Keratinocyte (primary cell): ENCODE measurements around the gene CTXN1. TPM values are rescaled to one million over a fixed set of nuclear protein-coding genes. Genes with fewer than 3 reads are reported as not detected.

Source experiments
- DNase-seq: peaks from one replicate; pipeline ENCODE4 v3.0.0-alpha.2; 2011; ENCODE audit warnings: low read depth, missing footprints, low spot score
- FAIRE-seq: peaks from 2 replicates; lab custom pipeline; 2011; peaks lifted over from hg19 to GRCh38; lab: Jason Lieb, UNC
- H2AFZ ChIP-seq: 2 replicates; pipeline ENCODE4 v1.6.0; 2012; ENCODE audit warnings: low read length, control low read depth, inconsistent platforms; ENCODE audit not compliant: control insufficient read depth
- H3K27ac ChIP-seq: 2 replicates; pipeline ENCODE4 v1.5.1; 2011; ENCODE audit warnings: low read length; ENCODE audit not compliant: control insufficient read depth, insufficient read depth
- H3K27me3 ChIP-seq: 3 replicates; pipeline ENCODE4 v1.6.0; 2011; ENCODE audit warnings: low read length; ENCODE audit not compliant: control insufficient read depth, insufficient read depth; ENCODE audit errors: extremely low read depth
- H3K36me3 ChIP-seq, 2 experiments: 2 replicates in 1 of 2; 3 replicates in 1 of 2; pipeline ENCODE4 v1.5.1; 2011; ENCODE audit warnings: low read length in 2 of 2, mild to moderate bottlenecking in 1 of 2; ENCODE audit not compliant: control insufficient read depth in 2 of 2, insufficient read depth in 2 of 2; ENCODE audit errors: extremely low read depth in 1 of 2
- H3K4me1 ChIP-seq: 3 replicates; pipeline ENCODE4 v1.5.1; 2011; ENCODE audit warnings: low read length; ENCODE audit not compliant: control insufficient read depth, insufficient read depth; ENCODE audit errors: extremely low read depth
- H3K4me2 ChIP-seq: 3 replicates; pipeline ENCODE4 v1.6.0; 2011; ENCODE audit warnings: low read depth, low read length; ENCODE audit not compliant: control insufficient read depth, insufficient read depth; ENCODE audit errors: extremely low read depth
- H3K4me3 ChIP-seq, 3 experiments: fragments of 200-600 bp in 1 of 3; sonication (generic) in 1 of 3; 2 replicates in 2 of 3; 3 replicates in 1 of 3; pipeline ENCODE4 v1.5.1; 2011 to 2016; ENCODE audit warnings: low read length in 3 of 3, mild to moderate bottlenecking in 3 of 3, control low read depth in 2 of 3, inconsistent platforms in 1 of 3, low read depth in 1 of 3, mixed read lengths in 1 of 3, mixed run types in 1 of 3, moderate library complexity in 1 of 3; ENCODE audit not compliant: control insufficient read depth in 2 of 3, insufficient read depth in 2 of 3; ENCODE audit errors: extremely low read depth in 1 of 3
- H3K79me2 ChIP-seq: 2 replicates; pipeline ENCODE4 v1.6.0; 2012; ENCODE audit warnings: low read length; ENCODE audit not compliant: control insufficient read depth, insufficient read depth
- H3K9ac ChIP-seq: 3 replicates; pipeline ENCODE4 v1.6.0; 2011; ENCODE audit warnings: low read length; ENCODE audit not compliant: control insufficient read depth, insufficient read depth; ENCODE audit errors: extremely low read depth
- H3K9me1 ChIP-seq: 3 replicates; pipeline ENCODE4 v1.6.0; 2011; ENCODE audit warnings: low read length; ENCODE audit not compliant: control insufficient read depth, insufficient read depth; ENCODE audit errors: extremely low read depth
- H3K9me3 ChIP-seq: 2 replicates; pipeline ENCODE4 v1.5.1; 2012; ENCODE audit warnings: low read depth, low read length; ENCODE audit not compliant: control insufficient read depth
- H4K20me1 ChIP-seq: 3 replicates; pipeline ENCODE4 v1.6.0; 2011; ENCODE audit warnings: low read length; ENCODE audit not compliant: control insufficient read depth, insufficient read depth; ENCODE audit errors: extremely low read depth
- CTCF ChIP-seq, 3 experiments: IDR thresholded peaks in 1 of 3; conservative IDR thresholded peaks in 1 of 3; optimal IDR thresholded peaks in 1 of 3; 2 replicates in 2 of 3; 3 replicates in 1 of 3; pipeline versions ENCODE3 to v1.5.1; 2011; ENCODE audit warnings: low read length in 3 of 3, mild to moderate bottlenecking in 3 of 3, moderate library complexity in 2 of 3, control low read depth in 1 of 3, inconsistent platforms in 1 of 3; ENCODE audit not compliant: insufficient read depth in 2 of 3; ENCODE audit errors: extremely low read depth in 1 of 3
- EZH2 ChIP-seq: IDR thresholded peaks from one replicate; pipeline ENCODE4 v1.6.1; 2012; ENCODE audit warnings: inconsistent platforms, mild to moderate bottlenecking, low read length, moderate library complexity
- dilution Hi-C: fragments of 300-500 bp; cut with MboI; formaldehyde crosslinking; loops from one replicate; pipeline ENCODE4 v1.7.0; 2020; ENCODE audit warnings: low sequenced_read_pairs; ENCODE audit not compliant: extremely low pct_ligation_motif_present
- polyA plus RNA-seq, 5 experiments: library from polyadenylated mRNA; depleted of rRNA in 3 of 5; stranded (reverse) in 3 of 5; stranded (forward) in 1 of 5; unstranded in 1 of 5; fragments of >200 nt; gene quantifications; 1 replicate in 1 of 5; 2 replicates in 3 of 5; 3 replicates in 1 of 5; pipeline versions ENCODE4 v1.2.1 to v1.2.3, GENCODE V29; 2011 to 2012; ENCODE audit warnings: missing spikeins in 2 of 5, low read depth in 1 of 5, low replicate concordance in 1 of 5

The CTXN1 gene
- polyA plus RNA-seq, 1 donor (not counting 4 experiments of a cell fraction or from before 2014, with no cell fraction given), result 0.41 TPM

GRCh38 chr19:7921302-7921966 is 4.5 kb downstream of the CTXN1 start:
- DNase-seq, result no peak
- H3K4me1 ChIP-seq, result peaks cover 18% of the 10 kb centered on the region
- peaks cover 15% of the 10 kb centered on the region for H3K27me3 ChIP-seq
- no peaks in the 10 kb centered on the region for H3K9me3 ChIP-seq
- H3K9me1 ChIP-seq, result no peaks in the 10 kb centered on the region
- H2AFZ ChIP-seq, result peak overlapping the region; percentile 68
- dilution Hi-C loops, result no loop called here
- no peak for TF ChIP-seq CTCF (optimal IDR thresholded peaks at IDR 0.05 in 1 of 3, IDR thresholded peaks at IDR 0.05 in 1 of 3, conservative IDR thresholded peaks at IDR 0.05 in 1 of 3; ENCODE audit: extremely low read depth in 1 of 3, insufficient read depth in 2 of 3, low read length in 3 of 3)
- FAIRE-seq, result no peak
- H3K4me3 ChIP-seq, result peak overlapping the region; percentile 40 to 78 (median 70)
- peaks cover 4 to 5% of the 10 kb centered on the region in 2 experiments for H3K36me3 ChIP-seq
- H4K20me1 ChIP-seq, result no peaks in the 10 kb centered on the region
- H3K79me2 ChIP-seq, result no peaks in the 10 kb centered on the region
- H3K27ac ChIP-seq, result peak overlapping the region; percentile 76
- H3K4me2 ChIP-seq, result peak overlapping the region; percentile 93
- H3K9ac ChIP-seq, result peak overlapping the region; percentile 75

GRCh38 chr19:7920519-7921301 is 5.2 kb downstream of the CTXN1 start:
- Histone ChIP-seq H3K79me2 (no peaks in the 10 kb centered on the region), H3K27me3 (peaks cover 22% of the 10 kb centered on the region)

More at GRCh38 chr19:7920519-7921301, 5.2 kb downstream of the CTXN1 start:
- Histone ChIP-seq H3K27ac (peak overlapping the region; percentile 76), H3K4me3 (peak overlapping the region; percentile 71 to 90 (median 90)), H4K20me1 (no peaks in the 10 kb centered on the region), H3K9me1 (no peaks in the 10 kb centered on the region), H3K9ac (peak overlapping the region; percentile 75), H2AFZ (peak overlapping the region; percentile 82), H3K4me1 (peaks cover 18% of the 10 kb centered on the region), H3K9me3 (no peaks in the 10 kb centered on the region), H3K4me2 (peak overlapping the region; percentile 99), H3K36me3 (peaks cover 4 to 5% of the 10 kb centered on the region in 2 experiments)
- TF ChIP-seq EZH2 (no peak), CTCF (optimal IDR thresholded peaks at IDR 0.05 in 1 of 3, IDR thresholded peaks at IDR 0.05 in 1 of 3, conservative IDR thresholded peaks at IDR 0.05 in 1 of 3; ENCODE audit: extremely low read depth in 1 of 3, insufficient read depth in 2 of 3, low read length in 3 of 3) (no peak)
- peak; percentile 96 for DNase-seq
- FAIRE-seq, result peak; percentile 36
- dilution Hi-C loops, result no loop called here
